Upper lobe of left lung (tissue), 4 donors: ENCODE measurements around the gene SLC2A10.

Experiments used
- POLR2A ChIP-seq, 4 donors: fragments of 450-650 bp; IDR thresholded peaks; one replicate each; pipeline ENCODE4 v1.5.1; 2016 to 2017; ENCODE audit warnings: antibody characterized with exemption in 4 of 4, mild to moderate bottlenecking in 2 of 4
- POLR2AphosphoS5 ChIP-seq, 2 donors: sonication (generic); formaldehyde crosslinking; IDR thresholded peaks; one replicate each; pipeline ENCODE4 v1.5.1; 2017; ENCODE audit warnings: antibody characterized with exemption in 2 of 2
- TF ChIP-seq, protein P1 (sequence below), 6 experiments: fragments of 450-650 bp in 4 of 6; fragments of 200-600 bp in 2 of 6; sonication (generic) in 2 of 6; IDR thresholded peaks; one replicate each; pipeline ENCODE4 v1.5.1; 2016 to 2019; ENCODE audit warnings: antibody characterized with exemption in 6 of 6

GRCh38 chr20:46683011-46683667 lies 26.3 kb upstream of the SLC2A10 start:
- TF ChIP-seq, protein P1, sequence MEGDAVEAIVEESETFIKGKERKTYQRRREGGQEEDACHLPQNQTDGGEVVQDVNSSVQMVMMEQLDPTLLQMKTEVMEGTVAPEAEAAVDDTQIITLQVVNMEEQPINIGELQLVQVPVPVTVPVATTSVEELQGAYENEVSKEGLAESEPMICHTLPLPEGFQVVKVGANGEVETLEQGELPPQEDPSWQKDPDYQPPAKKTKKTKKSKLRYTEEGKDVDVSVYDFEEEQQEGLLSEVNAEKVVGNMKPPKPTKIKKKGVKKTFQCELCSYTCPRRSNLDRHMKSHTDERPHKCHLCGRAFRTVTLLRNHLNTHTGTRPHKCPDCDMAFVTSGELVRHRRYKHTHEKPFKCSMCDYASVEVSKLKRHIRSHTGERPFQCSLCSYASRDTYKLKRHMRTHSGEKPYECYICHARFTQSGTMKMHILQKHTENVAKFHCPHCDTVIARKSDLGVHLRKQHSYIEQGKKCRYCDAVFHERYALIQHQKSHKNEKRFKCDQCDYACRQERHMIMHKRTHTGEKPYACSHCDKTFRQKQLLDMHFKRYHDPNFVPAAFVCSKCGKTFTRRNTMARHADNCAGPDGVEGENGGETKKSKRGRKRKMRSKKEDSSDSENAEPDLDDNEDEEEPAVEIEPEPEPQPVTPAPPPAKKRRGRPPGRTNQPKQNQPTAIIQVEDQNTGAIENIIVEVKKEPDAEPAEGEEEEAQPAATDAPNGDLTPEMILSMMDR (IDR thresholded peaks at IDR 0.05) = no peak
- TF ChIP-seq POLR2A (IDR thresholded peaks at IDR 0.05) = no peak
- no peak for TF ChIP-seq POLR2AphosphoS5 (IDR thresholded peaks at IDR 0.05)
